GM18868 (cell line): ENCODE measurements around the gene PARN.
"Not testable (repeated sequence)": the region's sequence is repeated elsewhere in the genome, so short reads cannot be mapped to it uniquely, and the experiment has no call there.

ENCODE experiments used
- ATAC-seq: cut with Tn5 transposase; IDR thresholded peaks from one replicate; pipeline ENCODE4 v1.9.1; 2021; ENCODE audit warnings: mild to moderate bottlenecking, moderate library complexity; ENCODE audit not compliant: unreplicated experiment

PARN gene

DNA sequence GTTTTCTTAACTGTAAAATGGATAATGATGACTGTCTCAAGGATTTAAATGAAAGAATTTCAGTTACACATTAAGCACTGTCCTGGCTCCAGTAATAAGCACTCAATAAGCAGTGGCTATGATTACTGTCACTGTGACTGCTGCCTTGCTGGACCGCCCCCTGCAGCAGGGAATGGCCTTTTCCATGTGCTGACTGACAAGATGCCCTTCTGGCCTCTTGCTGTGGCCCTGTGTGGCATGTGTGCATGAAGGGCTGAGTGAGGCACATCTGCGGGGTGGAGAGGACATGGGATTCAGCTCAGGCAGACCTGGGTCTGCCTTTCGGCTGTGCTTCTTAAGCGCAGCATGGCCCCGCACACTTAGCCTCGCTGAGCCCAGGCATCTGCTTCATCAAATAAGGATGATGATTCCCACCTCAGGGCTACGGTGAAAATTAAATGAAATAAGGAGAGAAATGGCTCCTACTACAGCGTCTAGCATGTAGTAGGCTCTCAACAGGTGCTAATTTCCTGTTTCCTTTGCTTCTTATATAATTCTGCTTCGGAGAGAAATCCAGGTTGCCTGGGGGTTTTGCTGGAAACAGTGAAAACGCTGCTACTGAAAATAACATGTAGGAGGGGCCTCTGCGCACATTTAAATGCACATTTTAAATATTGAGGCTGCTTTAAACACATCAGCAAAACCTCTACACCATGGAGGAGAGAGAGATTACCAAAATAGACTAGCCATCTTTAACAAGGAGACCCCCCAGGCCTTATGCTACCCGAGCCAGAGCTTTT, 183.9 kb downstream of the PARN start:
- ATAC-seq = no peak

DNA sequence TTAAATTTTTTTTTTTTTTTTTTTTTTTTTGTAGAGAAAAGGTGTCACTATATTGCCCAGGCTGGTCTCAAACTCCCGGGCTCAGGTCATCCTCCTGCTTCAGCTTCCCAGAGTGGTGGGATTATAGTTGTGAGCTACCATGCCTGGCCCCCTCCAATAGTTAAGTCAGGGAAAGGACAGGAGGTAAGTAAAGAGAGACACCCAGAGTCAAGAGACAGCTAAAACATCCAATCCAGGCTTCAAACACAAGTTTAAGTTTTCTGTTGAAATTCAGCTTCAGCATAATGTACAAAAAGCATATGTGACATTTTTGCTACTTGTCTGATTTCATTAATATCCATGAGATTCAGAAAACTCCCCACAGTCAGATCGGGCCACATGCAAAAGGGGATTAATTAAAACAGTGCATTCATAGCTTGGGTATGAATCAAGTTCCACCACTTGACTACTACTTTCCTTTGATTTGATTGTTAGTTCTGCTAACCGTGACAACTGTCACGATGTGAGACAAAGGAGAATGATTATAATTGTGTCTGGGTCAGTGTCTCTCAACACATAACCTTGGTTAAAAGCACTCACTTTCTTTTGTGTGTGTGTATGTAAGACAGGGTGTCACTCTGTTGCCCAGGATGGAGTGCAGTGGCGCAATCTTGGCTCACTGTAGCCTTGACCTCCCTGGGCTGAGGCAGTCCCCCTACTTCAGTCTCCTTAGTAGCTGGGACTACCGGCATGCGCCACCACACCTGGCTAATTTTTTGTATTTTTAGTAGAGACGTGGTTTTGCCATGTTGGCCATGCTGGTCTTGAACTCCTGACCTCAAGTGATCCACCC, 184.9 kb downstream of the PARN start:
- no peak for ATAC-seq

GRCh38 chr16:14441533-14441932, 188.5 kb downstream of the PARN start:
- not testable (repeated sequence) for ATAC-seq

- ATAC-seq = no peak
Observed at GRCh38 chr16:14438256-14438655, 191.8 kb downstream of the PARN start.

DNA sequence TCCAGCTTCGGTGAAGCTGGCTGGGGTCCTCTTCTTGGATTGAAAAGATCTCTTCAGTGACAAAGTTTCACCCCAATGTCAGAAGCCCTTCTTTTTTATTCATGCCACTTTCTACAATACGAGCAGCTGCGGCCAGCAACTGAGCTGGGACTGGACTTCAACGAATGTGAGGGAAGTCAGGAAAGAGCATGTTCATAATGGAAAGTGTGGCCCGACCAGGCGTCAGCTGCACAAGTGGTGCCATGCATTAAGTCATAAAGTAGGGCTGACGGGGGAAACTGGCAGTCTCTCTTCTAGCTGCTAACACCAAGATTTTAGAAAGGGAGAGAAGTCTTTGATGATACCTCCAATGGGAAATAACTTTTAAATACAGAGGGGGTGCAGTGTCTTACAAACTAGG, 192.6 kb downstream of the PARN start:
- no peak for ATAC-seq

- no peak for ATAC-seq
Observed at GRCh38 chr16:14436401-14436955, 193.6 kb downstream of the PARN start.

GRCh38 chr16:14434860-14435259, 195.2 kb downstream of the PARN start:
- no peak for ATAC-seq

GRCh38 chr16:14428971-14429637, 201.0 kb downstream of the PARN start:
- ATAC-seq = not testable (repeated sequence)

DNA sequence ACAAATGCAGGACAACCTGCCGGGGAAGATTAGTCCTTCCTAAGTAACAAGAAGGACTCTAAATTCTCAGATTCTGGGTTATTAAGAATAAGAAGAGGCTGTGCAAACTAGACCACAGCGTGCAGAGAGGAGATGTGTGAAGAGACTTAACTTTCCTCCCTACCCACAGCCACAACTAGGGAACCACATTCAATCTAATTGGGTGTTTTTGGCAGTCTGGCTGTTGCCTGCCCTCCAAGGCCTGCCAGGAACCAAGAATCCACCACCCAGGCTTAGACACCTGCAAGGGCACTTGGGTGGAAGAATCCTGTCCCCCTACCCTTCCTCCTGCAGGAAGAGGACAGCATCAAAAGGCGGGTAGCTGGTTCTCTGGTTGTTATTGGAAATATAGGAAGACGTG, 202.0 kb downstream of the PARN start:
- ATAC-seq = no peak

DNA sequence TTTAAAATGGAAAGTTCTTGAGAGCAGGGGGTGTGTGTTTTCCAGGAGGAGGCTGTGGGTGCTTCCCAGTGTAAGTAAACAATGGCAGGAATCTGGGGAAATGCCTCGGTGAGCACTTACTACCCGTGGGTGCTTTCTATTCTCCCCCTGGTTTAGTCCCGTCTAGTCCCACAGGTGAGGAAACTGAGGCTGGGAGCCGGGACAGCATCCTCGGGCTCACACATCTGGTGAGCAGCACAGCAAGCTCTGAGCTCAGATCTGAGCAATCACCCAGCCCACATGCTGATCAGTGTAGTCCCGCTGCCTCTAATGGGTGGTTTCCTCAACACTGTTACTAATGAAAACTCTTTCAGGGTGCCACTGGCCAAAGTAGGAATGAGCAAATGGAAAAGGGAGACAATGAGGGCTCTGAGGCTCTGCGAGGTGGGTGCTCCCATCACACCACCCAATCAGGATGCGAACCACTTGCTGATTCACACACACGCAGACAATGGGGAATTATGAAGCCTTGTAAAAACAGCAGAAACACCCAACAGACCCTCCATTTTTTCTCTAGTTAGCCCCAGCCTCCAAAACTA, 202.6 kb downstream of the PARN start:
- no peak for ATAC-seq

DNA sequence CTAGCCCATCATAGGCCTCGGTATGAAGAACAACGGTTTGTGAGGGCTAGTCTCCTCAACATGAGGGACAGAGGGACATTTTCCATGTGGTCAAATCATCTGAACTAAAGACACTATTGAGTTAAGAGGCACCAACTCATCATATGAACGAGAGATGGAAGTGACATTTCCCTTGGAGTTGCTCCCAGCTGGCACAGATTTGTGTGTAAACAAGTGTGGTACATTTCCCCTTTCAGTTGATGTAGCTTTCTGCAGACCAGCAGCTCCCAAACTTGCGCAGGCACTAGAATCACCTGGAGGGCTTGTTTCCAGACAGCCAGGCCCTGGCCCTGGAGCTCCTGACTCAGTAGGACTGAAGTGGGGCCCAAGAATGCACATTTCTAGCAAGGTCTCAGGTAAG, 205.5 kb downstream of the PARN start:
- ATAC-seq = no peak

- no peak for ATAC-seq
Observed at GRCh38 chr16:14423344-14423743, 206.7 kb downstream of the PARN start.

DNA sequence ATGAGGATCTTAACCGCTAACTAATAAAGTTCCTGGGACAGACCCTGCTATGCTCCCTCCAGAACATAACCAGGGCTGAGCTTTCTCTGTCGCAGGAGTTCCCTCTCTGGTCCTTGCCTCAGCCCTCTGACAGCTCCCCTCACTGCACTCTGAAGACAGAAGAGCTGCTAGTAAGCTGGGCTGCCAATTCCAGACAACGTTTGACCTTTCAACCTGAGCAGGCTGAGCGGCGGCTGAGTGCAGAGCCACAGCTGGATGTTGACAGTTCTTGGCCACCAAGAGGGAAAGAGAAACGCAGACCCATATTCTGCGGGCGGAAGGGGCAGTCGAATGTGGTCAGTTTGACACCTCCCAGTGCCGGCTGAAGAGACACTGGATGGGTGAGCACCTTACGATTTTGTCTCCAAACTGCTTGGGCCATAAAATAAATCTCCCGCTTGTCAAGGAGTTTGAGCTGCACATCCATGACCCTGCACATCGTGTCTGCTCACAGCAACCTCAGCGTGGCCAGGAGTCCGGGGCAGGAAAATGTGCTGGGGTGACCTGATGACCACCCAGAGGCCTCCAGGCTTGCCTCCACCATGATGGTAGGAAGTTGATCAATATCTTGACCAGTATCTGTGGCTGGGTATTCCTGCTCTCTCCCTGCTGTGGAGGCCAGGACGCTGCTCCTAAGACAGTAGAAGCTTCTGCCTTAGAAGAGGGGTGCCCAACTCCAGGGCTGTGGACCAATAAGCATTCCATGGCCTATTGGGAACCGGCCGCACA, 209.2 kb downstream of the PARN start:
- ATAC-seq = no peak

DNA sequence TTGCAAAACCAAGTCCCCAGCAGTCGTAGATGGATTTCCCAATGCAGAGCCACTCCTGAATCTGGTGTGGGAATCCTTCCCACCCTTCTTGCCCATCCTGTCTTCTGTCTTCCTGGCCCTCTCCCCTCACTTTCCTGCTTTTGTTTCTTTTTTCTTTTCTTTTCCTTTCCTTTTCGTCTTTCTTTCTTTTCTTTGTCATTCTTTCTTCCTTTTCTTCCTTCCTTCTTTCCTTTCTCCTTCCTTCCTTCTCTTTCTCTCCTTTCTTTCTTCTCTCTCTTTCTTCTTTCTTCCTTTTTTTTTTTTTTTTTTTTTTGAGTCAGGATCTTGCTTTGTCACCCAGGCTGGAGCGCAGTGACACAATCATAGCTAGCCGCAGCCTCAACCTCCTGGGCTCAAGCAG, 209.8 kb downstream of the PARN start:
- ATAC-seq = not testable (repeated sequence)

GRCh38 chr16:14419817-14420216, 210.2 kb downstream of the PARN start:
- ATAC-seq = no peak

GRCh38 chr16:14418795-14419225, 211.2 kb downstream of the PARN start:
- ATAC-seq = no peak

DNA sequence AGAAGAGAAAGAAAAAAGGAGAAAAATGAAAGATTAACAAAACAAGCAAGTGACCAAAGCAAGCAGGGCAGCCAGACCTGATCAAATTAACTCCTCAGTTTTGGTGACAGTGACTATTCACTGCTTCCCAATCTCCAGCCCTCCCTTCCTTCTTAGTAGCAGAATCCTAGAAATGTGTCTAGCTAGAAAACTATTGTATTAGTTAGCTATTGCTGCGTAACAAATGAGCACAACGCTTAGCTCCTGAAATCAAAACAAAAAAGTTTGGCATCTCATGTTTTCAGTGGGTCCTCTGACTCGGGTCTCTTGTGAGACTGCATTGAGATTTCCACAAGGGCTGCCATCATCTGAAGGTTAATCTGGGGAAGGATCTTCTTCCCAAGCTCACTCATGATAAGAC, 213.9 kb downstream of the PARN start:
- no peak for ATAC-seq

GRCh38 chr16:14415291-14415690, 214.8 kb downstream of the PARN start:
- ATAC-seq = no peak

DNA sequence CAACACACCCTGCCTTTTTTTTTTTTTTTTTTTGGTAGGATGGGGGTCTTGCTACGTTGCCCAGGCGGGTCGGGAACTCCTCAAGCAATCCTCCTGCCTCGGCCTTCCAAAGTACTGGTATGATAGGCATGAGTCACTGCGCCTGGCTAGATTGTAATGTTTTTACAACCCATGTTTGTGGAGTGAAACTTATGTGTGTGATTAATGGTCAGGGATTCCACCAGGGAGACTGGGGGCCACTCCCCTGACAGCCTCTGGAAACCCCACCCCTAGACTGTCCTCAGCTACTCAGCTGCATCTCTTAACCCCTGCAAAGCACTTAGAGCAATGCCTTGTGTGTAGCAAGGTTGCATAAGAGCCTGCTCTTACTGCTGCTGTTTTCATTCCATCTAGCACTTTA, 220.5 kb downstream of the PARN start:
- no peak for ATAC-seq

DNA sequence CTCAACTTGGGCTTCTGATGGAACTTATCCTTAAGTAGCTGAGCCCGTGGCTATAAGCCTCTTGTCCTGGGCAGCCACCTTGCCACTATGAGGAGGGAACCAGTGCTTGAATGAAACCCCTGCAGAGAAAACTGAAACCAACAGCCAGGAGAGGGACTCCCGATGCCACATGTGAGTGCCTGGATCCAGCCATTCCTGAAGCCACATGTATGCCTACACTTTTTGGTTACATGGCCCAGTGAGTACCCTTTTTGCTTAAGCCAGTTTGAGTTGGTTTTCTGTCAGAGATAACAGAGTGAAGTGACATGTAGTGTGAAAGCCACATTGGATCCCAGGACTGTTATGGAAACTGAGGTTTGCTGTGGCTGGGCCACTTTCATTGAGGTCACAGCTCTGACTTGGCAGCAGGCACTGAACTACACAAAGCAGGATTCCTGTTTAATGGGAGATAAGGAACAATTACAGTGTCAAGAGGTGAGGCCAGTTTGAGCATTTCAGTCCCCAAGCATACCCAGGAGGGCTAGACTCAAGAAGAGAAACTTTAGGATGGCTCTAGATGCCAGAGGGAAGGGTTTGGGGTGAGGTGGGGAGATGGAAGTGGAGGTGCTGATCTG, 222.2 kb downstream of the PARN start:
- no peak for ATAC-seq
